ENCODE measurements around the gene NR1H4.

NR1H4 gene

GRCh38 chr12:100610666-100611430 lies 137.2 kb downstream of the NR1H4 start:
- H3K4me3 ChIP-seq (ENCODE audit: low read depth, low read length) = no peak overlapping the region
- TF ChIP-seq CTCF (IDR thresholded peaks at IDR 0.05; ENCODE audit: low read depth, low read length) = no peak

- no peak overlapping the region for H3K4me3 ChIP-seq (ENCODE audit: low read depth, low read length)
- TF ChIP-seq CTCF (IDR thresholded peaks at IDR 0.05; ENCODE audit: low read depth, low read length) = no peak
Measured at GRCh38 chr12:100612606-100613005, 138.9 kb downstream of the NR1H4 start.

Measured in WI38 (cell line).